Kidney (tissue), 14 donors: ENCODE data around the gene PRRC2B. TPM values are rescaled to one million over a fixed set of nuclear protein-coding genes. Genes with fewer than 3 reads are reported as not detected.

Experiments
- DNase-seq, 5 donors: peaks; one replicate each; pipeline ENCODE4 v3.0.0-alpha.2; 2013 to 2020
- FAIRE-seq: peaks from 2 replicates; lab custom pipeline; 2012; peaks lifted over from hg19 to GRCh38; lab: Jason Lieb, UNC
- H3K27ac ChIP-seq, 2 donors: one replicate each; pipeline ENCODE4 v1.7.0; 2013; ENCODE audit warnings: low read depth in 2 of 2, low read length in 2 of 2, inconsistent platforms in 1 of 2
- H3K27me3 ChIP-seq: one replicate; pipeline ENCODE4 v1.7.1; 2013; ENCODE audit warnings: low read length, inconsistent platforms; ENCODE audit not compliant: control insufficient read depth, insufficient read depth
- H3K36me3 ChIP-seq, 3 donors: one replicate each; pipeline versions ENCODE4 v1.7.0 to v1.7.1; 2013; ENCODE audit warnings: low read length in 3 of 3, control low read depth in 1 of 3, inconsistent platforms in 1 of 3; ENCODE audit not compliant: insufficient read depth in 3 of 3, control insufficient read depth in 2 of 3
- H3K4me1 ChIP-seq, 3 donors: one replicate each; pipeline versions ENCODE4 v1.7.0 to v1.7.1; 2013; ENCODE audit warnings: low read length in 3 of 3, inconsistent platforms in 1 of 3, low read depth in 1 of 3; ENCODE audit not compliant: control insufficient read depth in 2 of 3, insufficient read depth in 2 of 3
- H3K4me3 ChIP-seq, 3 donors: one replicate each; pipeline versions ENCODE4 v1.7.0 to v1.8.1; 2013; ENCODE audit warnings: low read length in 3 of 3, control low read depth in 1 of 3, inconsistent platforms in 1 of 3
- H3K9ac ChIP-seq, 3 donors: one replicate each; pipeline versions ENCODE4 v1.7.0 to v1.7.1; 2013; ENCODE audit warnings: low read length in 3 of 3, control low read depth in 1 of 3, inconsistent platforms in 1 of 3
- H3K9me3 ChIP-seq, 3 donors: one replicate each; pipeline versions ENCODE4 v1.7.0 to v1.7.1; 2013; ENCODE audit warnings: low read length in 3 of 3, control low read depth in 1 of 3, inconsistent platforms in 1 of 3; ENCODE audit not compliant: control insufficient read depth in 2 of 3, insufficient read depth in 1 of 3
- intact Hi-C: fragments of 100-400 bp; cut with DNase I; formaldehyde crosslinking; loops from one replicate; pipeline ENCODE4 v1.11.1; 2022
- polyA plus RNA-seq: library from polyadenylated mRNA; stranded (reverse); fragments of 350-450 nt; fragmentation: Illumina TruSeq; extraction: RNeasy Lipid Tissue Mini Kit (QIAGEN cat#74804); gene quantifications from one replicate; pipeline ENCODE4 v1.2.3, GENCODE V29; 2014; ENCODE audit warnings: low read depth, low replicate concordance; ENCODE audit not compliant: insufficient read depth
- total RNA-seq: library from RNA; stranded (reverse); fragmentation: NEBNext Ultra II Directional; extraction: Animal tissue kit (Norgen Biotek cat#: 25700); gene quantifications from one replicate; pipeline ENCODE4 v1.2.1, GENCODE V29; 2021
- TF ChIP-seq, protein P1 (sequence below): IDR thresholded peaks from 3 replicates; pipeline ENCODE4 v1.5.1; 2012; ENCODE audit warnings: mild to moderate bottlenecking, moderate library complexity, borderline replicate concordance; ENCODE audit not compliant: insufficient read depth; ENCODE audit errors: extremely low read depth
- donor health status: control.
- donor health status: control.
- donor health status: control.
- donor health status: control.
- donor health status: control.
- donor health status: DM: yes; HTN: yes; CAD: no.
- donor health status: Normal renal cell carcinoma (clear cell type).

PRRC2B gene
- total and polyA plus RNA-seq, 2 donors from 2014 or later = 37.4 to 227 TPM

DNA sequence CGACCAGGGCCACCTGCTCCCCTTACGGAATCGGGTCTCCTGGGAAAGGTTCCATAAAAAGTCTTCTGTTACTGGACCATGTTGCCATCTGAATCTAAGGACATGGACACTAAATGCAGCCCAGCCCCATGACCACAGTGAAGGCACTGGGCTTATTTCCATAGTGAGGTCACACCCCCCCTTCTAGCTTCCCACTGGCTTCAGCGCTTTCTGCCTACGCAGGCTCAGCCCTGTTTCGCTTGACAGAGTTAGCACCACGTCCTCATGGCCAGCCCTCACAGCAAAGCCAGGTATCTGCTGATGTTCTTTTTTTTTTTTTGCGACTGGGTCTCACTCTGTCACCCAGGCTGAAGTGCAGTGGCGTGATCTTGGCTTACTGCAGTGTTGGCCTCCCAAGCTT, 123.0 kb downstream of the PRRC2B start:
- FAIRE-seq (no peak), DNase-seq (no peak)
- no peak overlapping the region for H3K9ac ChIP-seq
- intact Hi-C loops = no loop called here
- H3K27ac ChIP-seq = no peak overlapping the region
- H3K9me3 ChIP-seq = no peaks in the 10 kb centered on the region
- TF ChIP-seq, protein P1, sequence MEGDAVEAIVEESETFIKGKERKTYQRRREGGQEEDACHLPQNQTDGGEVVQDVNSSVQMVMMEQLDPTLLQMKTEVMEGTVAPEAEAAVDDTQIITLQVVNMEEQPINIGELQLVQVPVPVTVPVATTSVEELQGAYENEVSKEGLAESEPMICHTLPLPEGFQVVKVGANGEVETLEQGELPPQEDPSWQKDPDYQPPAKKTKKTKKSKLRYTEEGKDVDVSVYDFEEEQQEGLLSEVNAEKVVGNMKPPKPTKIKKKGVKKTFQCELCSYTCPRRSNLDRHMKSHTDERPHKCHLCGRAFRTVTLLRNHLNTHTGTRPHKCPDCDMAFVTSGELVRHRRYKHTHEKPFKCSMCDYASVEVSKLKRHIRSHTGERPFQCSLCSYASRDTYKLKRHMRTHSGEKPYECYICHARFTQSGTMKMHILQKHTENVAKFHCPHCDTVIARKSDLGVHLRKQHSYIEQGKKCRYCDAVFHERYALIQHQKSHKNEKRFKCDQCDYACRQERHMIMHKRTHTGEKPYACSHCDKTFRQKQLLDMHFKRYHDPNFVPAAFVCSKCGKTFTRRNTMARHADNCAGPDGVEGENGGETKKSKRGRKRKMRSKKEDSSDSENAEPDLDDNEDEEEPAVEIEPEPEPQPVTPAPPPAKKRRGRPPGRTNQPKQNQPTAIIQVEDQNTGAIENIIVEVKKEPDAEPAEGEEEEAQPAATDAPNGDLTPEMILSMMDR = no peak
- H3K27me3 ChIP-seq = no peaks in the 10 kb centered on the region
- H3K36me3 ChIP-seq = peaks cover 7 to 56% (median 46%) of the 10 kb centered on the region in 3 donors
- no peak overlapping the region for H3K4me3 ChIP-seq
- H3K4me1 ChIP-seq = no peaks in the 10 kb centered on the region

DNA sequence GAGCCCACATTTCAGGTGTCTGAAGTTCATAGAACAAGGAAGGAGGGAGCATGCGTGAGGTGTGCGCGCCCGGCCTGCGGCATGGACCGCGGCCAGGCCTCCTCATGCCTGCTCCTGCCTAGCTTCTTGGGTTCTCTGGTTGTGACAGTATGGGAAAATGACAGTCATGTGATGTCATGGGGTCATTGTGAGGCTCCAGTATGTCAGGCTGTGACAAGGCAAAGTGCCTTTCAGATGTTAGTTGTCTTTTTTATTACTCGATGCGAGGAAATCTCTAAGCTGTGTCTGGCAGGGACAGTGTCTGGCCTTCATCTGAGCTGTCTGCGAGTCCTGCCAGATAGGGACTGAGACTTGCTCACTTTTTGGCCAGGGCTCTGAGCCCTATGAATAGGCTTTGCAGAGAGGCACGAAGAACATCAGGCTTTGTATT, 123.9 kb downstream of the PRRC2B start:
- H3K4me1 ChIP-seq = no peaks in the 10 kb centered on the region
- DNase-seq = no peak
- H3K27ac ChIP-seq = no peak overlapping the region
- FAIRE-seq = no peak
- TF ChIP-seq, protein P1 = no peak
- intact Hi-C loops = no loop called here
- H3K4me3 ChIP-seq = no peak overlapping the region
- H3K27me3 ChIP-seq = no peaks in the 10 kb centered on the region
- H3K9me3 ChIP-seq = no peaks in the 10 kb centered on the region
- peaks cover 7 to 58% (median 42%) of the 10 kb centered on the region in 3 donors for H3K36me3 ChIP-seq
- no peak overlapping the region for H3K9ac ChIP-seq

GRCh38 chr9:131518553-131518952, 124.7 kb downstream of the PRRC2B start:
- Histone ChIP-seq H3K4me1 (no peaks in the 10 kb centered on the region), H3K27ac (no peak overlapping the region), H3K9me3 (no peaks in the 10 kb centered on the region), H3K9ac (no peak overlapping the region), H3K27me3 (no peaks in the 10 kb centered on the region), H3K36me3 (peaks cover 7 to 62% (median 36%) of the 10 kb centered on the region in 3 donors), H3K4me3 (no peak overlapping the region)
- FAIRE-seq (no peak), DNase-seq (no peak)
- intact Hi-C loops = no loop called here
- TF ChIP-seq, protein P1 = no peak

DNA sequence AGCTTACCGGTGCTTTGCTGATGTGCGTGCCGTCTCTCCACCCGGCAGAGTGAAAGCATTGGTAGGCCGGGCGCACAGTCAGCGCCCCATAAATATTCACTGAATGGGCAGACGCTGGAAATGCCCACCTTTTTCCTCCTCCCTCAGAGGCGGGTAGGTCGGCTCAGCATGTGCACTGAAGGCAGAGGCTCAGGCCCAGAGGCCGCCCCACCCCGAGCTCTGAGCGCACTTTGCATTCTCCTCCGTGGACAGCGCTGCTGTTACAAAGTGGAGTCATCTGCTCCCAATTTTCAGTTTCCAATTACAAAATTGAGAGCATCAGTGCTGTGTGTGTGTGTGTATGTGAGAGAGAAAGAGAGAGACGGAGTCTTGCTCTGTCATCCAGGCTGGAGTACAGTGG, 126.6 kb downstream of the PRRC2B start:
- H3K9ac ChIP-seq = no peak overlapping the region
- FAIRE-seq = no peak
- peaks cover 7 to 63% (median 35%) of the 10 kb centered on the region in 3 donors for H3K36me3 ChIP-seq
- H3K4me3 ChIP-seq = no peak overlapping the region
- intact Hi-C loops = no loop called here
- TF ChIP-seq, protein P1 = no peak
- H3K27me3 ChIP-seq = no peaks in the 10 kb centered on the region
- H3K4me1 ChIP-seq = peaks cover 0 to 4% (median 0%) of the 10 kb centered on the region in 3 donors
- no peaks in the 10 kb centered on the region for H3K9me3 ChIP-seq
- no peak for DNase-seq
- H3K27ac ChIP-seq = no peak overlapping the region
